ENCODE results near the gene SLC46A2.

Gene SLC46A2

GRCh38 chr9:112894041-112894440 is 3.4 kb upstream of the SLC46A2 start:
- Histone ChIP-seq H3K27ac (no peak overlapping the region), H3K4me2 (no peak overlapping the region), H2AFZ (ENCODE audit: low read depth) (no peak overlapping the region), H4K20me1 (ENCODE audit: insufficient read depth) (no peaks in the 10 kb centered on the region), H3K4me3 (IDR thresholded peaks at IDR 0.05; ENCODE audit: insufficient read depth, low read depth, low read length) (no peak overlapping the region), H3K9ac (no peak overlapping the region), H3K4me1 (ENCODE audit: low read depth, poor library complexity, severe bottlenecking) (no peaks in the 10 kb centered on the region), H3K36me3 (ENCODE audit: insufficient read depth) (no peaks in the 10 kb centered on the region), H3K27me3 (ENCODE audit: insufficient read depth, low read depth) (no peaks in the 10 kb centered on the region), H3K79me2 (ENCODE audit: insufficient read depth, low read depth) (no peaks in the 10 kb centered on the region)
- no peak for TF ChIP-seq CTCF (conservative IDR thresholded peaks at IDR 0.05; ENCODE audit: low read depth, low read length)

GRCh38 chr9:112892981-112893380 is 2.3 kb upstream of the SLC46A2 start:
- no peak overlapping the region for H3K9ac ChIP-seq
- no peak overlapping the region for H3K27ac ChIP-seq
- H3K79me2 ChIP-seq (ENCODE audit: insufficient read depth, low read depth), result no peaks in the 10 kb centered on the region
- H3K27me3 ChIP-seq (ENCODE audit: insufficient read depth, low read depth), result no peaks in the 10 kb centered on the region
- no peak overlapping the region for H2AFZ ChIP-seq (ENCODE audit: low read depth)
- no peak overlapping the region for H3K4me3 ChIP-seq (IDR thresholded peaks at IDR 0.05; ENCODE audit: insufficient read depth, low read depth, low read length)
- TF ChIP-seq CTCF (conservative IDR thresholded peaks at IDR 0.05; ENCODE audit: low read depth, low read length), result no peak
- H3K4me2 ChIP-seq, result no peak overlapping the region
- H3K36me3 ChIP-seq (ENCODE audit: insufficient read depth), result no peaks in the 10 kb centered on the region
- H3K4me1 ChIP-seq (ENCODE audit: low read depth, poor library complexity, severe bottlenecking), result no peaks in the 10 kb centered on the region
- no peaks in the 10 kb centered on the region for H4K20me1 ChIP-seq (ENCODE audit: insufficient read depth)

GRCh38 chr9:112891521-112891920 is 845 bp upstream of the SLC46A2 start:
- Histone ChIP-seq H4K20me1 (ENCODE audit: insufficient read depth) (no peaks in the 10 kb centered on the region), H3K27me3 (ENCODE audit: insufficient read depth, low read depth) (no peaks in the 10 kb centered on the region), H2AFZ (ENCODE audit: low read depth) (no peak overlapping the region), H3K79me2 (ENCODE audit: insufficient read depth, low read depth) (no peaks in the 10 kb centered on the region), H3K9ac (no peak overlapping the region), H3K36me3 (ENCODE audit: insufficient read depth) (no peaks in the 10 kb centered on the region), H3K4me2 (no peak overlapping the region), H3K27ac (no peak overlapping the region), H3K4me3 (IDR thresholded peaks at IDR 0.05; ENCODE audit: insufficient read depth, low read depth, low read length) (no peak overlapping the region), H3K4me1 (ENCODE audit: low read depth, poor library complexity, severe bottlenecking) (no peaks in the 10 kb centered on the region)
- no peak for TF ChIP-seq CTCF (conservative IDR thresholded peaks at IDR 0.05; ENCODE audit: low read depth, low read length)

GRCh38 chr9:112887381-112887780 is 3.3 kb downstream of the SLC46A2 start:
- H2AFZ ChIP-seq (ENCODE audit: low read depth), result no peak overlapping the region
- H3K4me3 ChIP-seq (IDR thresholded peaks at IDR 0.05; ENCODE audit: insufficient read depth, low read depth, low read length), result no peak overlapping the region
- TF ChIP-seq CTCF (conservative IDR thresholded peaks at IDR 0.05; ENCODE audit: low read depth, low read length), result no peak
- no peak overlapping the region for H3K4me2 ChIP-seq
- no peak overlapping the region for H3K27ac ChIP-seq
- no peak overlapping the region for H3K9ac ChIP-seq
- H3K4me1 ChIP-seq (ENCODE audit: low read depth, poor library complexity, severe bottlenecking), result no peaks in the 10 kb centered on the region
- H3K27me3 ChIP-seq (ENCODE audit: insufficient read depth, low read depth), result no peaks in the 10 kb centered on the region
- no peaks in the 10 kb centered on the region for H4K20me1 ChIP-seq (ENCODE audit: insufficient read depth)
- H3K79me2 ChIP-seq (ENCODE audit: insufficient read depth, low read depth), result no peaks in the 10 kb centered on the region
- H3K36me3 ChIP-seq (ENCODE audit: insufficient read depth), result no peaks in the 10 kb centered on the region

GRCh38 chr9:112886351-112886750 is 4.3 kb downstream of the SLC46A2 start:
- H4K20me1 ChIP-seq (ENCODE audit: insufficient read depth), result no peaks in the 10 kb centered on the region
- H3K9ac ChIP-seq, result no peak overlapping the region
- no peak overlapping the region for H3K27ac ChIP-seq
- no peaks in the 10 kb centered on the region for H3K36me3 ChIP-seq (ENCODE audit: insufficient read depth)
- H3K4me2 ChIP-seq, result no peak overlapping the region
- H3K79me2 ChIP-seq (ENCODE audit: insufficient read depth, low read depth), result no peaks in the 10 kb centered on the region
- no peak overlapping the region for H3K4me3 ChIP-seq (IDR thresholded peaks at IDR 0.05; ENCODE audit: insufficient read depth, low read depth, low read length)
- no peaks in the 10 kb centered on the region for H3K27me3 ChIP-seq (ENCODE audit: insufficient read depth, low read depth)
- TF ChIP-seq CTCF (conservative IDR thresholded peaks at IDR 0.05; ENCODE audit: low read depth, low read length), result no peak
- H2AFZ ChIP-seq (ENCODE audit: low read depth), result no peak overlapping the region
- H3K4me1 ChIP-seq (ENCODE audit: low read depth, poor library complexity, severe bottlenecking), result no peaks in the 10 kb centered on the region
